Left ventricle myocardium inferior (tissue), 1 donor: ENCODE results near the gene CD1B. TPM values are rescaled to one million over a fixed set of nuclear protein-coding genes. Genes with fewer than 3 reads are reported as not detected.
"Not testable (repeated sequence)": the region's sequence is repeated elsewhere in the genome, so short reads cannot be mapped to it uniquely, and the experiment has no call there.

ENCODE experiments used
- DNase-seq: peaks from one replicate; pipeline ENCODE4 v3.0.0-alpha.2; 2020
- H3K27ac ChIP-seq: fragments of 200-600 bp; replicated peaks from 2 replicates; pipeline ENCODE4 v1.8.0; 2021
- H3K27me3 ChIP-seq: fragments of 200-600 bp; 2 replicates; pipeline ENCODE4 v1.8.0; 2021; ENCODE audit warnings: low read depth
- H3K36me3 ChIP-seq: fragments of 200-600 bp; 2 replicates; pipeline ENCODE4 v1.8.0; 2021
- H3K4me1 ChIP-seq: fragments of 200-600 bp; 2 replicates; pipeline ENCODE4 v1.8.0; 2021
- H3K4me3 ChIP-seq: fragments of 200-600 bp; 2 replicates; pipeline ENCODE4 v1.8.0; 2021; ENCODE audit warnings: mild to moderate bottlenecking, moderate library complexity
- H3K9me3 ChIP-seq: fragments of 200-600 bp; replicated peaks from 2 replicates; pipeline ENCODE4 v1.8.0; 2021
- CTCF ChIP-seq: fragments of 200-600 bp; IDR thresholded peaks from 2 replicates; pipeline ENCODE4 v1.8.0; 2021; ENCODE audit warnings: antibody characterized with exemption, mild to moderate bottlenecking, borderline replicate concordance
- intact Hi-C: fragments of 100-400 bp; cut with micrococcal nuclease; formaldehyde crosslinking; loops from one replicate; pipeline ENCODE4 v1.11.0; 2022
- total RNA-seq: library from RNA; stranded (reverse); fragmentation: NEBNext Ultra II Directional; extraction: Animal tissue kit (Norgen Biotek cat#: 25700); gene quantifications from one replicate; pipeline ENCODE4 v1.2.1, GENCODE V29; 2021
- donor health status: DM: no; HTN: yes; CAD: no; lungs with severe emphysema.

CD1B gene
- total RNA-seq, 1 donor from 2014 or later = not detected

DNA sequence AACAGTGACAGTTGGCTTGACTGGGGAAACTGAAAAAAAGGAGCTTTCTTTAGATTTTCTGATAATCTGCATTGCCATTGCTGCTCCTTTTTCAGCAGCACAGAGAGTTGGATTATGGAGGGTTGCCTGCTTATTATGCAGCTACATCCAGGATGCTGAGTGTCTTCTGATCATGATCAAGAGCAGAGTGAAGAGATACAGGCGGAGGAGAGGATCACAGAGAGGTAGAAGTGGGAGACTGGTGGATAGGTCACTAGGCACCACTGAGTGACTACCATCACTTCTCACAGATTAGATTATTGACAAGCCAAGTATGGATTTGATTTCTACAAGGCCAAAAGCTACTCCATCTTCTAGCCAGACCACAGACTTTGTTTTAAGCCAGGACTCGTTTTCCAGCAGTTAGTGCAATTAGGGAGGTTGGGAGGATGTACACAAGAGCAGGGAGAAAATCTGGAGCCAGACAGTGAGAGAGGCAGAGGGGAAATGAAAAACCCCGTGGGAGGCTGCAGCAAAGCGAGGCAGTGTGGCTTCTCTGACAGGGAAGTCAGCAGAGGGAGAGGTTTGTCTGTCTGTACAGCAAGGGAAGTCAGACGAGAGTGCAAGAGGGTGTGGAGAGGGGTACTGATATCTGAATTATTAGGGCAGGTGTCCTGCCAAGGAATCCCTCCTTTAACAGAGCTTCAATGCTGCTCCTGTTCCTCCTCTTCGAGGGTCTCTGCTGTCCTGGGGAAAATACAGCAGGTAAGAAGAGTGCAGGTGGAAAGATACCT, 22.2 kb upstream of the CD1B start, which contains the start of gene CD1E:
Gene CD1E, plus strand, starts transcription at position 592 of the 773 bp plus-strand sequence. Its CDS starts 95 bp downstream, at position 687.
- H3K27ac ChIP-seq = no peak within 1 kb of the TSS
- intact Hi-C loops = no loop called here

DNA sequence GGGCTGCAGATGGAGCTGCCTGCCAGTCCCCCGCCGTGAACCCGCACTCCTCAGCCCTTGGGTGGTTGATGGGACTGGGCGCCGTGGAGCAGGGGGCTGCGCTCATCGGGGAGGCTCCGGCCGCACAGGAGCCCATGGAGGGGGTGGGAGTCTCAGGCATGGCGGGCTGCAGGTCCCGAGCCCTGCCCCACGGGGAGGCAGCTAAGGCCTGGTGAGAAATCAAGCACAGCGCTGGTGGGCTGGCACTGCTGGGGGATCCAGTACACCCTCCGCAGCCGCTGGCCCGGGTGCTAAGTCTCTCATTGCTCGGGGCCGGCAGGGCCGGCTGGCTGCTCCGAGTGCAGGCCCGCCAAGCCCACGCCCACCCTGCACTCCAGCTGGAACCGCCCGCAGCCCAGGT, 17.6 kb upstream of the CD1B start:
- H3K27me3 ChIP-seq, H3K4me1 ChIP-seq, intact Hi-C loops, H3K4me3 ChIP-seq, DNase-seq, H3K27ac ChIP-seq, H3K36me3 ChIP-seq: not testable (repeated sequence)
- H3K9me3 ChIP-seq = peaks cover 36% of the 10 kb centered on the region

More for the DNA sequence above, 22.2 kb upstream of the CD1B start, which contains the start of gene CD1E:
- Histone ChIP-seq H3K36me3 (no peaks in the 10 kb centered on the region), H3K4me1 (no peaks in the 10 kb centered on the region), H3K4me3 (no peak within 1 kb of the TSS), H3K9me3 (peaks cover 7% of the 10 kb centered on the region), H3K27me3 (no peaks in the 10 kb centered on the region)
- no peak for TF ChIP-seq CTCF
- no peak for DNase-seq

DNA sequence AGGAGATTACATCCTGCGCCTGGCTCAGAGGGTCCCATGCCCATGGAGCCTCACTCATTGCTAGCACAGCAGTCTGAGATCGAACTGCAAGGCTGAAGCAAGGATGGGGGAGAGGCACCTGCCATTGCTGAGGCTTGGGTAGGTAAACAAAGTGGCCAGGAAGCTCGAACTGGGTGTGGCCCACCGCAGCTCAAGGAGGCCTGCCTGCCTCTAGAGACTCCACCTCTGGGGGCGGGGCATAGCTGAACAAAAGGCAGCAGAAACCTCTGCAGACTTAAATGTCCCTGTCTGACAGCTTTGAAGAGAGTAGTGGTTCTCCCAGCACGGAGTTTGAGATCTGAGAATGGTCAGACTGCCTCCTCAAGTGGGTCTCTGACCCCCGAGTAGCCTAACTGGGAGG, 5.1 kb upstream of the CD1B start:
- H3K4me3 ChIP-seq, H3K4me1 ChIP-seq, DNase-seq, intact Hi-C loops, H3K36me3 ChIP-seq, H3K27ac ChIP-seq: not testable (repeated sequence)
- Histone ChIP-seq H3K27me3 (peaks cover 16% of the 10 kb centered on the region), H3K9me3 (peaks cover 34% of the 10 kb centered on the region)

DNA sequence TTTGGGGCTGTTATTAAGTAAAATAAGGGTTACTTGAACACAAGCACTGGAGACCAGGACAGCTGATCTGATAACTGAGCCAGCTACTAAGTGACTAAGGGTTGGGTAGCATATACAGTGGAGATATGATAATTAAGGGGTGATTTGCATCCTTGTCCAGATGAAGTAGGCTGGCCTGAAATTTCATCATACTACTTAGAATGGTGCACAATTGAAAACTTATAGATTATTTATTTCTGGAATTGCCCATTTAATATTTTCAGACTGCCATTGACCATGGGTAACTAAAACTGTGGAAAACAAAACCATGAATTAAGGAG, 3.8 kb upstream of the CD1B start:
- peaks cover 26% of the 10 kb centered on the region for H3K9me3 ChIP-seq
- H3K4me1 ChIP-seq = no peaks in the 10 kb centered on the region
- TF ChIP-seq CTCF = no peak
- peaks cover 16% of the 10 kb centered on the region for H3K27me3 ChIP-seq
- no peak overlapping the region for H3K4me3 ChIP-seq
- H3K36me3 ChIP-seq = no peaks in the 10 kb centered on the region
- DNase-seq = no peak
- H3K27ac ChIP-seq = no peak overlapping the region
- intact Hi-C loops = no loop called here

DNA sequence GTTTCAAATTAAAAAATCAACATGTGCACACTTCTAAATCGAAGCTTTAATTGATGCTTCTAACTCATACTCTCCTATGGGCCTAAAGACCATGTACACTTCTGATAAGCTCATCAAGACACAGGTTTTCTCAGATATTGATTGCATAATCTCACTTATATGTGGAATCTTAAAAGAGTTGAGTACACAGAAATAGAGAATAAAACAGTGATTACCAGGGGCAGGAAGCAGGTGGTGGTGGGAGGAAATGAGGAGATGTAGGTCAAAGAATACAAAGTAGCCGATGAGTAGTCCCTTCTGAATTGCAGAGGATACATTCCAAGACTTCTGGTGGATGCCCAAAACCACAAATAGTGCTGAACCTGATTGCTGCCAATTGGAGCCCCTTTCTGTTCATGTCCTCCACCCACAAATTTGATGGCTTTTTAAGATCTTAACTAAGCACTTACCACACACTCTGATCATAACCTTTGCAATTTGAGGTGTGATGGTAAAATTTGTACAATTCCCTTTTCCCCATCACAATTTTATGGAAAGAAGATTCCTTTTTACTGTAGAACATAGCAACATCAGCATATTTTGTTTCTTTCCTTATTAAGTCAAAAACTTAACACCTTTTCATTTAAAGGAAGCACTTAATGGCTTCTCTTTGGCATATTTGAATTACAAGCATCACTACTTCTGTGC, 3.3 kb upstream of the CD1B start:
- H3K36me3 ChIP-seq = no peaks in the 10 kb centered on the region
- peaks cover 16% of the 10 kb centered on the region for H3K27me3 ChIP-seq
- intact Hi-C loops = no loop called here
- H3K4me1 ChIP-seq = no peaks in the 10 kb centered on the region
- H3K27ac ChIP-seq = no peak overlapping the region
- peaks cover 21% of the 10 kb centered on the region for H3K9me3 ChIP-seq
- no peak for TF ChIP-seq CTCF
- DNase-seq = no peak
- no peak overlapping the region for H3K4me3 ChIP-seq

GRCh38 chr1:158333405-158334155, 2.2 kb upstream of the CD1B start:
- intact Hi-C loops = no loop called here
- DNase-seq = no peak
- Histone ChIP-seq H3K4me1 (no peaks in the 10 kb centered on the region), H3K9me3 (peaks cover 13% of the 10 kb centered on the region), H3K27ac (no peak overlapping the region), H3K36me3 (no peaks in the 10 kb centered on the region), H3K4me3 (no peak overlapping the region), H3K27me3 (peaks cover 16% of the 10 kb centered on the region)
- TF ChIP-seq CTCF = no peak
